Activated CD8-positive, alpha-beta memory T cell treated with anti-CD3 and anti-CD28 coated beads, Interleukin-2, amount 10 ng/mL, durations not matched to agents 7 days and 5 days (primary cell): Measurements from ENCODE around the gene DIP2C. TPM values are rescaled to one million over a fixed set of nuclear protein-coding genes. Genes with fewer than 3 reads are reported as not detected.
"Not testable (repeated sequence)": the region's sequence is repeated elsewhere in the genome, so short reads cannot be mapped to it uniquely, and the experiment has no call there.

Experiments used
- ATAC-seq: fragments of 150-1000 bp; cut with Tn5 transposase; one replicate; pipeline ENCODE4 v1.10.0; 2021; ENCODE audit warnings: moderate library complexity
- CTCF ChIA-PET: fragments of 350-600 bp; sonication (Branson Sonifier 250); formaldehyde crosslinking; loops from one replicate; lab custom pipeline; 2021; ENCODE audit warnings: antibody characterized with exemption; lab: Charles Lee
- DNase-seq: peaks from one replicate; pipeline ENCODE4 v3.0.0-alpha.2; 2020
- H3K27ac Mint-ChIP-seq: one replicate; pipeline ENCODE4 v1.8.0; 2021; ENCODE audit warnings: mild to moderate bottlenecking, mixed read lengths
- H3K27me3 Mint-ChIP-seq: one replicate; pipeline ENCODE4 v1.8.0; 2021; ENCODE audit warnings: mixed read lengths
- H3K36me3 Mint-ChIP-seq: one replicate; pipeline ENCODE4 v1.8.0; 2021; ENCODE audit warnings: mild to moderate bottlenecking, mixed read lengths
- H3K4me1 Mint-ChIP-seq: one replicate; pipeline ENCODE4 v1.8.0; 2021; ENCODE audit warnings: mixed read lengths
- H3K4me3 Mint-ChIP-seq: one replicate; pipeline ENCODE4 v1.8.0; 2021; ENCODE audit warnings: mild to moderate bottlenecking, moderate library complexity, mixed read lengths
- H3K9me3 Mint-ChIP-seq: one replicate; pipeline ENCODE4 v1.8.0; 2022; ENCODE audit warnings: low read depth, mixed read lengths
- total RNA-seq, 2 experiments: library from RNA; stranded (reverse); gene quantifications; one replicate each; pipeline ENCODE4 v1.2.3, GENCODE V29; 2021

Gene DIP2C
- total RNA-seq, 2 experiments from 2014 or later, result 0.26 to 0.99 TPM

DNA sequence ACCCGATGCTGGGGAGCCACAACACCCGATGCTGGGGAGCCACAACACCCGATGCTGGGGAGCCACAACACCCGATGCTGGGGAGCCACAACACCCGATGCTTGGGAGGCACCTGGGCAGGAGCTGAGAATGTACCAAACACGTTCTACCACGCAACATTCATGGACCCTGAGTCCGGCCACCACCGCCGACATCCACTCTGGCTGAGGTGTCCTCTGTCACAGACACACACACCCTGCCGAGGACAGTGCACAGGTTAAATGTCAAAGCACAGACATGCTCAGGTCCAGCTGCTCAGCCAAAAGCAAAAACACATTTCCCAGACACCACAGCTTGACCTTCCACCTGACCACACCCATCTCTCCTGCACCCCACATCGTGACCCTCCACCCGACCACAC, 148.4 kb downstream of the DIP2C start:
- Mint-ChIP-seq H3K27me3 (peaks cover 39% of the 10 kb centered on the region), H3K4me3 (no peak overlapping the region), H3K27ac (no peak overlapping the region), H3K36me3 (no peaks in the 10 kb centered on the region), H3K4me1 (peaks cover 3% of the 10 kb centered on the region), H3K9me3 (no peaks in the 10 kb centered on the region)
- ATAC-seq, result no peak
- no peak for DNase-seq
- CTCF ChIA-PET, result no interaction called here

DNA sequence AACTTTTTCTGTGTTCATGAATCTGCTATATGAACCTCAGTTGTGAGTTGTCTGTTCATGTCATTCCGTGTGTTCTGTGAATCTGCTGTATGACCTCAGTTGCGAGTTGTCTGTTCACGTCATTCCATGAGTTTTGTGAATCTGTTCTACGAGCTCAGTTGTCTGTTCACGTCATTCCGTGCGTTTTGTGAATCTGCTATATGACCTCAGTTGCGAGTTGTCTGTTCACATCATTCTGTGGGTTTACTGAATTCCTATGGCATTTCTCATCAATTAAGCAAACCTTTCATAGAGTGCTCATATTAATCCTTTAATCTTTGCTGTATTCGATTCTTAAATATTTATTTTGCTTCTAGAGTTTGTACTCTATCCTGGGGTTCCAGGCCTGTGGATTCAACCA, 150.6 kb downstream of the DIP2C start:
- H3K4me1 Mint-ChIP-seq, result no peaks in the 10 kb centered on the region
- H3K9me3 Mint-ChIP-seq, result no peaks in the 10 kb centered on the region
- H3K4me3 Mint-ChIP-seq, result no peak overlapping the region
- ATAC-seq, result no peak
- H3K36me3 Mint-ChIP-seq, result no peaks in the 10 kb centered on the region
- no peak overlapping the region for H3K27ac Mint-ChIP-seq
- peaks cover 30% of the 10 kb centered on the region for H3K27me3 Mint-ChIP-seq
- DNase-seq, result no peak
- CTCF ChIA-PET, result no interaction called here

DNA sequence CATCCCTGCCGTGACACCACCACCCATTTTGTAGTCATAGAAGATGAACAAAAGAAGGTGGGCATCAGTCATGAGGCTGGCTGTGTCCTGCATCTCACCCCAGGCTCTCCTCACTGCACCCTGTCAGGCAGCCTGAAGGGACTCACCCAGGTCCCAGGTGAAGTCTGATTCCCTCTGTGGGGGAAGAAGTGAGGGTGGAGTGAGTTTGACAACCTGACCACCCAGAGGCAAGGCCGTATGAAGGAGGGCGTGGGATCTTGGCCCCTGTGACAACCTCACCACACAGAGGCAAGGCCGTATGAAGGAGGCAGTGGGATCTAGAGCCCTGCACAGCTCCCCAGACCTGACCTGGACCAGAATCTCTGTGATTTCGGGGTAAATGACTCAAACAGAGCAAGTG, 152.5 kb downstream of the DIP2C start:
- DNase-seq (no peak), ATAC-seq (no peak)
- CTCF ChIA-PET, result no interaction called here
- Mint-ChIP-seq H3K36me3 (no peaks in the 10 kb centered on the region), H3K4me1 (no peaks in the 10 kb centered on the region), H3K27me3 (peaks cover 32% of the 10 kb centered on the region), H3K4me3 (no peak overlapping the region), H3K27ac (no peak overlapping the region), H3K9me3 (no peaks in the 10 kb centered on the region)

DNA sequence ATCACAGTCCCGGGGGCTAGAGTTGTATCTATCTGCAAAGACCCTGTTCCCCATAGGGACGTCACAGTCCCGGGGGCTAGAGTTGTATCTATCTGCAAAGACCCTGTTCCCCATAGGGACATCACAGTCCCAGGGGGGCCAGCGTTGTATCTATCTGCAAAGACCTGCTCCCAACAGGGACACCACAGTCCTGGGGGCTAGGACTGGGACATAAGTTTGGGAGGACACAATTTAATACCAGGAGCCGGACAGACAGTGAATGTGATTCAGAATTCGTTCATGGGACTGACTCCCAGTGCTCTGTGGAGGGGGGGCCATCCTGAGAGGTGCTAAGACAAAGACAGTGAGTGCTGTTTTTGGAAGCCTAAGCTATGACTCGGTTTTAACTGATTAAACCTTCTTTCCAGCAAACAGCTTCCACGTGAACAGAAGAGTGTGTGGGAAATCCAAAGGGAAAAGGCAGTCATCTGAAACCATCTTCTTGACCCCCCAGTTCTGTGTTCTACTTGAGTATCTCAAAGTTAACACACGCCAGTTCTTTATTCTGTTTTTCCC, 153.0 kb downstream of the DIP2C start:
- H3K4me1 Mint-ChIP-seq, result no peaks in the 10 kb centered on the region
- no peaks in the 10 kb centered on the region for H3K9me3 Mint-ChIP-seq
- ATAC-seq (no peak), DNase-seq (no peak)
- CTCF ChIA-PET, result no interaction called here
- no peak overlapping the region for H3K4me3 Mint-ChIP-seq
- H3K27me3 Mint-ChIP-seq, result peaks cover 28% of the 10 kb centered on the region
- H3K36me3 Mint-ChIP-seq, result no peaks in the 10 kb centered on the region
- no peak overlapping the region for H3K27ac Mint-ChIP-seq

DNA sequence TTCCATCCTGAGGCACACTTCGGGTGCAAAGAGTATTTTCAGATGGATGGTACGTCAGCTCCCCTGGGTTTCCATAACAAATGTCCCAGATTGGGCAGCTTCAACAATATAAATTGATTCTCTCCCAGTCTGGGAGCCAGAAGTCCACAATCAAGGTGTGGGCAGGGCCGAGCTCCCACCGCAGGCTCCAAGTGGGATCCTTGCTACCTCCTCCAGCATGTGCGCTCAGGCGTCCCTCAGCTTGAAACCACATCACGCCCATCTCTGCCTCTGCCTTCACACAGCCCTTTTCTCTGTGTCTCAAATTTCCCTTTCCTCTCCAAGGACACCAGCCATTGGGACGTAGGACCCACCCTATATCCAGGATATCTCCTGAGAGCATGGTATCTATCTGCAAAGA, 153.5 kb downstream of the DIP2C start:
- H3K27me3 Mint-ChIP-seq, result peaks cover 26% of the 10 kb centered on the region
- H3K4me3 Mint-ChIP-seq, result no peak overlapping the region
- CTCF ChIA-PET, result no interaction called here
- no peaks in the 10 kb centered on the region for H3K9me3 Mint-ChIP-seq
- ATAC-seq (no peak), DNase-seq (no peak)
- H3K36me3 Mint-ChIP-seq, result no peaks in the 10 kb centered on the region
- no peak overlapping the region for H3K27ac Mint-ChIP-seq
- H3K4me1 Mint-ChIP-seq, result no peaks in the 10 kb centered on the region

DNA sequence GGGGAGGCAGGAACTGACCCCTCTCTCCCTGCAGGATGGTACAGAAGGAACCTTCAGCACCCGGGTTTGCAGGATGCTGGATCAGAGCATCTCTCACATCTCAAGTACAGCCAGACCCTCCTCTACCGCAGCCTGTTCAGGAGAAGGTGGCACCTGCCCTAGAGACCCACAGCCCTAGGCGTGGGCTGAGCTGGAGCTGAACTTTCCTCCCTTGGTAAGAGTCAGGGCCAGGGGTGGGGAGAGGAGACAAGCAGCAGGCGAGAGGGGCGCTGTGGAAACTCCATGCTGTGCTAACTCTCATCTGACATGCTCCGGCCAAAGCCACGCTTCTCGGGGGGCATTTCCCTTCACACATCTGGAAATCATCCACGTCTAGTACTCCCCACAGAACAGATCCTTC, 154.4 kb downstream of the DIP2C start:
- no peaks in the 10 kb centered on the region for H3K36me3 Mint-ChIP-seq
- CTCF ChIA-PET, result no interaction called here
- H3K27me3 Mint-ChIP-seq, result peaks cover 19% of the 10 kb centered on the region
- H3K9me3 Mint-ChIP-seq, result no peaks in the 10 kb centered on the region
- no peak overlapping the region for H3K4me3 Mint-ChIP-seq
- H3K27ac Mint-ChIP-seq, result no peak overlapping the region
- no peaks in the 10 kb centered on the region for H3K4me1 Mint-ChIP-seq
- ATAC-seq (no peak), DNase-seq (no peak)

DNA sequence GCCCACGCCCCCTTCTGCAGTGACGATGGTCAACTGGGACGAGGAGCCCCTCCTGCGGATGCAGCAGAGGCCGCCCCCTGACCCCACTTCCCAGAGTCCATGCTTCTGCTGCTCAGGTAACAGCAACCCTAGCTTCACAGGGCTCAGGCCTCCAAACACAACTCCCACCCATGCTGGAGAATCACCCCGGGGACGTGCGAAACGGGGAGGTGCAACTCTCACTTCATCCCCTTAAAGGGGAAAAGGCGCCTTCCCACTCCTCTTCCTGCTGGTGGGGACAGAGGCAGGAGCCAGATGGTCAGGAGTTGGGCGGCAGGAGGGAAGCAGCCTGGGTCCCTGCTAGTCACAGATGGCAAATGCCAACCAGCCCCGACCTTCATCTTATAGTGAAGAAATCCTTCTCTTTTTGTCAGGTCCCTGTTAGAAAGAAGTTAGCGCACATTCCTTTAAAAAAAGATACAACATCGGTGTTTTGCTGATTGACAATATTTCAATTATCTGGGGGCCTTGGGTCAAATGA, 155.4 kb downstream of the DIP2C start:
- Mint-ChIP-seq H3K27me3 (peaks cover 13% of the 10 kb centered on the region), H3K27ac (no peak overlapping the region), H3K36me3 (no peaks in the 10 kb centered on the region), H3K9me3 (no peaks in the 10 kb centered on the region), H3K4me3 (no peak overlapping the region), H3K4me1 (no peaks in the 10 kb centered on the region)
- ATAC-seq (no peak), DNase-seq (no peak)
- CTCF ChIA-PET, result no interaction called here

DNA sequence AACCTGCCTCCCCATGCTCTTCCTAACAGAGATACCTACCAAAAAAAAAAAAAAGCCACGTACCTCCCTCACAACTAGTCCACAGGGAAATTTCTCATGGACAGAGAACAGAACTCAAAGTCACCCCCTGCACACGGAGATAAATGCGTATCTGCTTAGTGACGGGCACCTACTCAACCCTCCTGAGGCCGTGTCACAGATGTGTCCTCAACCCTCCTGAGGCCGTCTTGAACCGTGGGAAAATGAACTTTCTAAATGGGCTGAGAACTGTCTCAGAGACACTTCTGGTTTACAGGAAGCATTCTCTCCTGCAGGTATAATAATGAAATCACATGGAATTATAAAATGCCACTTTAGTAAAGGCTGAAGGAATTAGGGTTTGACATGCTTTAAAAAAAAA, 155.9 kb downstream of the DIP2C start:
- no peak for ATAC-seq
- peaks cover 9% of the 10 kb centered on the region for H3K27me3 Mint-ChIP-seq
- H3K4me1 Mint-ChIP-seq, result no peaks in the 10 kb centered on the region
- DNase-seq, result no peak
- H3K36me3 Mint-ChIP-seq, result no peaks in the 10 kb centered on the region
- CTCF ChIA-PET, result no interaction called here
- no peaks in the 10 kb centered on the region for H3K9me3 Mint-ChIP-seq
- H3K4me3 Mint-ChIP-seq, result no peak overlapping the region
- H3K27ac Mint-ChIP-seq, result no peak overlapping the region

DNA sequence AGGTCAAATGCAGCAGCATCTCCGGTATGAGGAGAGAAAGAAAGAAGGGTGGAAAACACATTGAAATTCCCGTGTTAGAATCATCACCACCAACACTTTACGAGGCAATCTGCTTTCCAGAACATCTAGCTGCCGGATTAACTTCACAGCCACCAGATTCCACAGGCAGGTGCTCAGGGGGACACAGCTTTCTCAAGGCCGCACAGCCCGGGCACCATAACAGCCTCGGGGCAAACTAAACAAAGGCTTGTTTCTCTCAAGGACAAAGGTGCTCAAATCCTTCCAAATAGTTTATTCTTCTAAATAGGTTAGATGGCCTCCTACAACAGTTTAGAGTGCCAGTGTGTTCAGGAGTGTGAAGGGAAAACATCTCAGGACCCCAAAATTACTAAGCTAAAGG, 156.3 kb downstream of the DIP2C start:
- Mint-ChIP-seq H3K4me1 (no peaks in the 10 kb centered on the region), H3K9me3 (no peaks in the 10 kb centered on the region), H3K27ac (no peak overlapping the region), H3K36me3 (no peaks in the 10 kb centered on the region), H3K27me3 (peaks cover 6% of the 10 kb centered on the region), H3K4me3 (no peak overlapping the region)
- DNase-seq (no peak), ATAC-seq (no peak)
- CTCF ChIA-PET, result no interaction called here

DNA sequence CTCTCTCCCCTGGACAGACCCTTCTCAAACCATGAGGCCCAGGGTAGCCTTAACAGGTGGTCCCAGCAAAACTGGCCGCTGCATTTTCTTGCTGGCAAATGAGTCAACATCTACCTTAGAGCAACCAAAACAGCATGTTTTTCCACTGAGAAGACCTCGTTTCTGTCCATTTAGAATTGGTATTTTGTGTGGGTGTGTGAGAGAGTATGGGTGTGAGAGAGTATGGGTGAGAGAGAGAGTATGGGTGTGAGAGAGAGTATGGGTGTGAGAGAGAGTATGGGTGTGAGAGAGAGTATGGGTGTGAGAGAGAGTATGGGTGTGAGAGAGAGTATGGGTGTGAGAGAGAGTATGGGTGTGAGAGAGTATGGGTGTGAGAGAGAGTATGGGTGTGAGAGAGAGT, 157.1 kb downstream of the DIP2C start:
- H3K27me3 Mint-ChIP-seq, H3K36me3 Mint-ChIP-seq, CTCF ChIA-PET, H3K4me1 Mint-ChIP-seq, ATAC-seq, H3K27ac Mint-ChIP-seq, H3K4me3 Mint-ChIP-seq, DNase-seq, H3K9me3 Mint-ChIP-seq: not testable (repeated sequence)

DNA sequence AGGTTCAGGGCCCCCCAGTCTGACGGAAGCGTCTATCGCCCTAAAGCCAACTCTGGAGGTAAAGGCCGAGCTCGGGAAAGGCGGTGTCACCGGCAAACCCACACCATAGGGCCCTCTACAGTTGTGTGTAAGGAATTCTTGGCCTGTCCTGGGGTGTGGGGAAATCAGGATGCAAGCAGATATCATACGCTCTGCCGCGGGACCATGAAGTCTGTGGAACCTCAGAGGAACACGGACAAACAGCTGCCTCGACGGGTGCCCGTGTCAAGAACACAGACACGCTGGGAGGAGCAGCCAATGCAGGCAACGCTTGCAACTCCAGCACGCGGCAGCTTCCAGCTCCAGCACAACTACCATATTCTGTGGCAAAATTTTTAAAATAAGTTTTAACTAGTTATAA, 157.9 kb downstream of the DIP2C start:
- no peak for DNase-seq
- Mint-ChIP-seq H3K9me3 (no peaks in the 10 kb centered on the region), H3K27ac (no peak overlapping the region), H3K27me3 (peaks cover 5% of the 10 kb centered on the region), H3K4me3 (no peak overlapping the region), H3K36me3 (no peaks in the 10 kb centered on the region), H3K4me1 (no peaks in the 10 kb centered on the region)
- CTCF ChIA-PET, result no interaction called here
- ATAC-seq, result no peak

DNA sequence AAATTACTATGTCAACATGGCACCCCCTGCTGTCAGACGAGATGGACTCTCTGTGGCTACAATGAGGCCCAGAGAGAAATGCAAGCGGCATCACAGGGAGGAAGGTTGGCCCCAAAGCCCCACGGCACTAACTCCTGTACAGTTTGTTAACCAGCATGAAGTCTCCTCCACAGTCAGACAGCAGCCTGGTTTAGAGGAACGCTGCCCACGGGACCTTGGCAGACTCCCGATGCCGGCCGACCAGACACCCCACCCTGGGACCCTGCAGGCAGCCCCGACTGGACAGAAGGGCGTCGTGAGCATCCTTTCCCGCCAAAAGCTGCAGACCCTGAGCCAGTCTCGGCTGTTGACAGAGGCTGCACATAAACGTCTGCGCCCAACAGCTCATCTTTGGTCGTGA, 158.8 kb downstream of the DIP2C start:
- Mint-ChIP-seq H3K36me3 (no peaks in the 10 kb centered on the region), H3K9me3 (no peaks in the 10 kb centered on the region), H3K4me1 (no peaks in the 10 kb centered on the region), H3K4me3 (no peak overlapping the region), H3K27ac (no peak overlapping the region), H3K27me3 (peaks cover 3% of the 10 kb centered on the region)
- ATAC-seq, result no peak
- CTCF ChIA-PET, result no interaction called here
- no peak for DNase-seq

DNA sequence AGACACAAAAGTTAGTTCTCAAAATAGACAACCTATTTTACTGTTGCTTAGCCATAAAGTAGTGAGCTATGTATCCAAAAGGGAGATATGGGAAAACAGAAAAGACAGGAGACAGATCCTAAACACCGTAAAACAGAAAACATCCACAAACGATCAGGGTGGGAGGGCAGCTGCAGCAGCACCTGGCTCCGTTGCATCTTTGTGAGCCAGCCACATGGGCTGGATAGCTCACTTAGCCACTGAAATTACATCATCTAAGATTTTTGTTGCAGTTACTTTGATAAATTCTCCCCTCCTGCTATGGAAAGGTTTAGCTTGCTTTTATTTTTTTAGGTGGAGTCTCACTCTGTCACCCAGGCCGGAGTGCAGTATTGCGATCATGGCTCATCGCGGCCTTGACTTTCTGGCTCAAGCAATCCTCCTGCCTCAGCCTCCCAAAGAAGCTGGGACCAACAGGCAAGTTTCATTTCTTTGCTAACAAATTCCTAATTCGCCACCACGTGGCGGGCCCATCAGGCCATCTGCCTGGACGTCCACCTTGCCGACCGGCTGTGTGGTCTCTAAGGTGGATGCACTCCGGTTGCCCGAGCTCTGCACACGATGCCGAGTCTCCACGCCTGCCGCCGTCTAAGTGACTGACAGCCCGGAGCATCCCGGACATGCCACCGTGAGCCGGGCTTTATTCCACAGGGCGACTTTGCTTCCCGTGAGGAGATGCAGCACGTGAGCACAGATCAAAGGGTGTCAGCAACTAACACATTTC, 159.8 kb downstream of the DIP2C start:
- CTCF ChIA-PET, result no interaction called here
- H3K36me3 Mint-ChIP-seq, result no peaks in the 10 kb centered on the region

More for the DNA sequence above, 159.8 kb downstream of the DIP2C start:
- Mint-ChIP-seq H3K4me1 (no peaks in the 10 kb centered on the region), H3K27ac (no peak overlapping the region), H3K4me3 (no peak overlapping the region), H3K27me3 (peaks cover 6% of the 10 kb centered on the region), H3K9me3 (no peaks in the 10 kb centered on the region)
- no peak for DNase-seq
- ATAC-seq, result no peak
